BJ (cell line): ENCODE measurements around the gene RAB22A. TPM values are rescaled to one million over a fixed set of nuclear protein-coding genes. Genes with fewer than 3 reads are reported as not detected.

Experiments
- CTCF ChIA-PET: fragments of 350-600 bp; formaldehyde crosslinking; extraction: SDS; loops from one replicate; lab custom pipeline; 2021; ENCODE audit warnings: antibody characterized with exemption, inconsistent platforms; lab: Yijun Ruan, JAX
- POLR2A ChIA-PET: fragments of 300-600 bp; sonication (Branson Sonifier 250); formaldehyde crosslinking; extraction: SDS; loops from one replicate; lab custom pipeline; 2021; ENCODE audit warnings: antibody characterized with exemption; lab: Charles Lee
- DNase-seq: peaks from one replicate; pipeline ENCODE4 v3.0.0-alpha.2; 2011; ENCODE audit warnings: low read depth
- H3K27me3 ChIP-seq: 2 replicates; pipeline ENCODE4 v1.6.0; 2011; ENCODE audit warnings: low read length; ENCODE audit not compliant: control insufficient read depth, insufficient read depth
- H3K36me3 ChIP-seq: 2 replicates; pipeline ENCODE4 v1.5.1; 2011; ENCODE audit warnings: low read length; ENCODE audit not compliant: control insufficient read depth, insufficient read depth
- H3K4me3 ChIP-seq: 2 replicates; pipeline ENCODE4 v1.5.1; 2011; ENCODE audit warnings: low read depth, mild to moderate bottlenecking, control low read depth, low read length
- polyA plus RNA-seq: library from polyadenylated mRNA; depleted of rRNA; stranded (reverse); fragments of >200 nt; gene quantifications from 2 replicates; pipeline ENCODE4 v1.2.3, GENCODE V29; 2011
- TF ChIP-seq, protein P1 (sequence below): IDR thresholded peaks from 2 replicates; pipeline ENCODE4 v1.5.1; 2011; ENCODE audit warnings: low read depth, mild to moderate bottlenecking, control low read depth, inconsistent platforms, low read length, moderate library complexity; ENCODE audit not compliant: insufficient read depth

RAB22A gene
- polyA plus RNA-seq, 1 experiment = 7.8 TPM

DNA sequence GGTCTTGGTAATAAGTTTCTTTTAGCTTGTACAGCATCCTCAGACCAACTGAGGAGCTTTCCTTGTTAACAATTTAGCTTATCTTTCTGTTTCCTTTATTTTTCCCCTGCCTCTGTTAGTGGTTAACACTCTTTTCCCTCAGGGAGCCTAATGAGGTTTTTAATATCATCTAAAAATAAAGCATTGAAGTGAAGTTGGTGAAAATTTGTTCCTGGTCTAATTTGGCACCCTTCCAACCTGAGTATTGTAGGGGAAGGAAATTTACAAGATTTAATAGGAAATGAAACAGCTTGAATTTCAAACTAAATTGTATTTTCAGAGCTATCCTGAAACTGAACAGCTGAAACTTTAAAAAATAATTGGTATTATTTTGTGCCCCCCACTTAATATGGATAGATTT is 51.4 kb downstream of the RAB22A start:
- no peak overlapping the region for H3K4me3 ChIP-seq
- no peak for DNase-seq
- ChIA-PET POLR2A (interaction anchor here (0.7 kb wide), 1 partner anchor 16 kb away, joined by 3 read pairs; no protein-coding TSS in a partner anchor), CTCF (interaction anchor here (1.3 to 1.9 kb wide), 4 partner anchors 12 to 126 kb away, joined by 3 to 5 read pairs (median 4); no protein-coding TSS in a partner anchor)
- no peaks in the 10 kb centered on the region for H3K27me3 ChIP-seq
- TF ChIP-seq, protein P1, sequence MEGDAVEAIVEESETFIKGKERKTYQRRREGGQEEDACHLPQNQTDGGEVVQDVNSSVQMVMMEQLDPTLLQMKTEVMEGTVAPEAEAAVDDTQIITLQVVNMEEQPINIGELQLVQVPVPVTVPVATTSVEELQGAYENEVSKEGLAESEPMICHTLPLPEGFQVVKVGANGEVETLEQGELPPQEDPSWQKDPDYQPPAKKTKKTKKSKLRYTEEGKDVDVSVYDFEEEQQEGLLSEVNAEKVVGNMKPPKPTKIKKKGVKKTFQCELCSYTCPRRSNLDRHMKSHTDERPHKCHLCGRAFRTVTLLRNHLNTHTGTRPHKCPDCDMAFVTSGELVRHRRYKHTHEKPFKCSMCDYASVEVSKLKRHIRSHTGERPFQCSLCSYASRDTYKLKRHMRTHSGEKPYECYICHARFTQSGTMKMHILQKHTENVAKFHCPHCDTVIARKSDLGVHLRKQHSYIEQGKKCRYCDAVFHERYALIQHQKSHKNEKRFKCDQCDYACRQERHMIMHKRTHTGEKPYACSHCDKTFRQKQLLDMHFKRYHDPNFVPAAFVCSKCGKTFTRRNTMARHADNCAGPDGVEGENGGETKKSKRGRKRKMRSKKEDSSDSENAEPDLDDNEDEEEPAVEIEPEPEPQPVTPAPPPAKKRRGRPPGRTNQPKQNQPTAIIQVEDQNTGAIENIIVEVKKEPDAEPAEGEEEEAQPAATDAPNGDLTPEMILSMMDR = no peak
- peaks cover 2% of the 10 kb centered on the region for H3K36me3 ChIP-seq

DNA sequence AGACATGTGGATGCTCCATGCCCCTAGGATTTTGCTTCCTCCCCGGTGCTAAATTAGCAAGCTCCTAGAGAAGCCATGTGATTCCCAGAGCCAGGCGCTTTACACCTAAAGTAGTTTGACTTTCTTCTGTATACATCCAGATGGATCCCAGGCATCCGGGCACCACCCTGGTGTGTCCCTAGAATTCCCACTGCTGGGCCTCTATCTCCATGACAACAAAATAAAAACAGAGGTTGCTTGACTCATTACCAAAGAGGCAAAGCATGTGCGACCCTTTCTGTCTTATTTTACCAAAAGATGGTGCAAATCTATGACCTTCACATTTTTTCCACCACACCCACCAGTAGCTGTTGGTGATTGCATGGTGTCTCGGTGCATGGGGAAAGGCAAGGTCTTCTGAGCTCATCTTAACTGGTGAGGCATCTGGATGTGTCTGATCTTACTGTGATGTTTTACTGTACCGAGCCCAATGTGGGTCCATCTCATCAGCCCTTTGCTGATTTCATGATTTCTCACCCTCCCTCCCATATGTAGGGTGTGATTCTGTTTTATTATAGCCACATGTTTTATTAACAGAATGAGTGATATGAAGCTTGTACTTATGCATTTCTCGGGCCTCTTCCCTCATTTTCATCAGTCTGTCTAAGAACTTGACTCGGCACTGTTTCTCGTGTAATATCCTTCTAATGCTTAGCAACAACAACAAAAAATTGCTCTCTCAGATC is 52.1 kb downstream of the RAB22A start:
- ChIA-PET POLR2A (no interaction called here), CTCF (interaction anchor here (0.9 to 1.9 kb wide), 3 partner anchors 13 to 86 kb away, joined by 3 to 5 read pairs (median 4); no protein-coding TSS in a partner anchor)
- no peaks in the 10 kb centered on the region for H3K27me3 ChIP-seq
- peaks cover 2% of the 10 kb centered on the region for H3K36me3 ChIP-seq
- DNase-seq = peak; percentile 77
- TF ChIP-seq, protein P1 = no peak
- no peak overlapping the region for H3K4me3 ChIP-seq

DNA sequence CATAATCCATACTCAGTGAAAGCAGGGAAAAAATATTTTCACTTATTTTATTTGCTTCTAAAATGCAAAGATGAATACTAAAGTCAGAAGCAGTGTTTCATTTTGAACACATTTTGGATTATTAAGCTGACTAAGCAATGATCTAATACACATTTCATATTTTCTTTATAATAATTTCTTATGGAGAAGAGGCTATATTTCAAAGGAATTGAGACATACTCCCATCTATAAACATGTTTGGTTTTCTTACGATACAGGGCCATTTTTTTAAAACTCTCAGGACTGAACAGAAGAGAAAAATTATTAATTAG is 52.6 kb downstream of the RAB22A start:
- ChIA-PET CTCF (interaction anchor here (0.9 to 1.3 kb wide), 2 partner anchors 33 to 85 kb away, joined by 3 to 4 read pairs; no protein-coding TSS in a partner anchor), POLR2A (no interaction called here)
- no peak for DNase-seq
- TF ChIP-seq, protein P1 = no peak
- Histone ChIP-seq H3K36me3 (peaks cover 2% of the 10 kb centered on the region), H3K27me3 (no peaks in the 10 kb centered on the region), H3K4me3 (no peak overlapping the region)

DNA sequence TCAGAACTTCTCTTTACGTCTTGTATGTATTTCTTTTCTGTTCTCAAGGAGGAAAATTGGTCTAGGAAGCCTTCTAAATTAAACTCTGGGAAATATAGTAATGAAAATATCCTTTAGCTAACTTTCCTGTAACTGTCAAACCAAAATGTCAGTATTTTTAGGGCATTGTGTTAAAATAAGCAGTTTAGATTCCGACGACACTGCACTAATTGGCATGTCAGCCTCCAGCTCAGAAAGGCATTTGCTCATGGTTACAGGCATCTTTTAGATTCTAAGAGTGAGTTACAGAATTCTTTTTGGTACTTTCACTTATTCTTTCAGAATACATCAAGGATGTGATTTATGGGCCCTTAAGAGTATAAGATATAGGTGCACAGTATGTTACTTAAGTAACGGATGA is 53.5 kb downstream of the RAB22A start:
- peaks cover 2% of the 10 kb centered on the region for H3K36me3 ChIP-seq
- CTCF ChIA-PET = interaction anchor here (1.4 kb wide), 1 partner anchor 12 kb away, joined by 5 read pairs; no protein-coding TSS in a partner anchor
- H3K27me3 ChIP-seq = no peaks in the 10 kb centered on the region
- no peak for DNase-seq
- TF ChIP-seq, protein P1 = no peak
- POLR2A ChIA-PET = no interaction called here
- no peak overlapping the region for H3K4me3 ChIP-seq

DNA sequence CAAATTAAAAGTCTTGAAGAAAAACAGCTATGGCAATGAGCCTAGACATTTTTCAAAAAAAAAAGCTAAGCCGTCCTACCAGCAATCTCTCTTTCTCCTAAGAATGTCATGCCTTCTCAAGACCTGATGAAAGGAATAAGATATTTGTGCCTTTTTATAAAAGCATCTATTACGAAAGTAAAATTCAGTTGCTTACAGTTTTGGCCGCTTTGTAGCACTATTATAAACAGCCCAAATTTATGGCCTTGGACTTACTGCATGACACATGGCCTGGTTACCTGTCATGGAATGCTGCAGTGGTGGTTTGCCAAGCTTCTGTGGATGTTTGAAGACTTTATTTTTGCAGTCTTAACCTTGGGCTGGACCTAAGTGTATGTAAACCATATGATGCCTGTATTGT is 57.4 kb downstream of the RAB22A start:
- ChIA-PET POLR2A (no interaction called here), CTCF (no interaction called here)
- Histone ChIP-seq H3K27me3 (no peaks in the 10 kb centered on the region), H3K4me3 (no peak overlapping the region), H3K36me3 (no peaks in the 10 kb centered on the region; the same call in 1 of the 2 replicates)
- no peak for DNase-seq
- TF ChIP-seq, protein P1 = no peak
